HG02840 (cell line): Measurements from ENCODE around the gene CEP295NL.
"Not testable (repeated sequence)": the region's sequence is repeated elsewhere in the genome, so short reads cannot be mapped to it uniquely, and the experiment has no call there.

Experiments
- ATAC-seq: cut with Tn5 transposase; IDR thresholded peaks from one replicate; pipeline ENCODE4 v1.9.1; 2021; ENCODE audit warnings: mild to moderate bottlenecking, moderate library complexity, moderate number of reproducible peaks; ENCODE audit not compliant: unreplicated experiment, low FRiP score

Gene CEP295NL

GRCh38 chr17:78910497-78911284 lies 7.7 kb upstream of the CEP295NL start:
- ATAC-seq: no peak

GRCh38 chr17:78908426-78908825 lies 5.4 kb upstream of the CEP295NL start:
- ATAC-seq: no peak

GRCh38 chr17:78905541-78905940 lies 2.5 kb upstream of the CEP295NL start:
- no peak for ATAC-seq

- no peak for ATAC-seq
These were observed 2.1 kb upstream of the CEP295NL start for GRCh38 chr17:78905116-78905515.

- no peak for ATAC-seq
These were observed 1.4 kb upstream of the CEP295NL start for GRCh38 chr17:78904371-78904770.

GRCh38 chr17:78902231-78902630 lies 770 bp downstream of the CEP295NL start:
- ATAC-seq: not testable (repeated sequence)

- no peak for ATAC-seq
These were observed 1.2 kb downstream of the CEP295NL start for GRCh38 chr17:78901806-78902205.

- no peak for ATAC-seq
These were observed 2.2 kb downstream of the CEP295NL start for GRCh38 chr17:78900816-78901215.

GRCh38 chr17:78899361-78900260 lies 3.4 kb downstream of the CEP295NL start:
- no peak for ATAC-seq

GRCh38 chr17:78898947-78899346 lies 4.1 kb downstream of the CEP295NL start:
- ATAC-seq: no peak

GRCh38 chr17:78898075-78898836 lies 4.7 kb downstream of the CEP295NL start:
- ATAC-seq: no peak

GRCh38 chr17:78897664-78898047 lies 5.3 kb downstream of the CEP295NL start:
- no peak for ATAC-seq

GRCh38 chr17:78896834-78897663 lies 6.0 kb downstream of the CEP295NL start:
- ATAC-seq: no peak

GRCh38 chr17:78896091-78896833 lies 6.7 kb downstream of the CEP295NL start:
- no peak for ATAC-seq

GRCh38 chr17:78895322-78895721 lies 7.7 kb downstream of the CEP295NL start:
- ATAC-seq: no peak

GRCh38 chr17:78893684-78894083 lies 9.3 kb downstream of the CEP295NL start:
- no peak for ATAC-seq

- no peak for ATAC-seq
These were observed 10.0 kb downstream of the CEP295NL start for GRCh38 chr17:78892936-78893379.

GRCh38 chr17:78892520-78892919 lies 10.5 kb downstream of the CEP295NL start:
- no peak for ATAC-seq

GRCh38 chr17:78892062-78892456 lies 10.9 kb downstream of the CEP295NL start:
- ATAC-seq: no peak
